ENCODE measurements around the gene TASOR2.

Gene TASOR2

DNA sequence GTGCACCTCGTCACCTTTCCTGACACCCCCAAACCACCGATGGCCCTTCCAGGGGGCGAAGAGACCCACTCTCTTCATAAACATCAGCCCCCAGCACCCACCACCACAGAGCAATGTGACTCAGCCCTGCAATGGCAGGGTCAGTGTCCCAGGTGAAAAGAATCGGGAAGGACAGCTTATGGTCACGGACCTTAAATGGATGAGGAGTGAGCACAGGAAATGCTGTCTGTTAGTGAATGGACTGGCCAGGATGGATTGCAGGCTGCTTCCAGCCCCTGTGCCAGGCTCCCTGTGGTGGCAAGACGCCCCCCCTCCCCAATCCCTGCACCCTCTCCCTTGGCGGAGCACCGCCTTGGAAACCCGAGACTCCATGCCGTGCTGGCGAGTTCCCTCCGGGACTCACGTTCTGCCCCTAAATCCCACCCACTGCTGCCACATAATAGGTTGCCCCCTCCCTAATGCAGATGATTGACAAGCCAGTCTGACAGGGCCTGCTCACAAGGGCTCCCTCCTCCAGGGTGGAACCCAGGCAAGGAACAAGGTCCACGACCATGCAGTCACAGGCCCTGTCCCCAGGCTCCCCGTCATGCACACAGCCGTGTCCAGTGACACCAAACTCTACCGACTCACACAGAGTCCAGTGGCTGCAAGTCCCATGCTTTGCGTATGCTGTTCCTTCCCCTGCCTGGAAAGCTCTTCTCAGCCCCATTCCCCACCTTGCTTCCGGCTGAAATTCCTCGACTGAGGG, 25.6 kb upstream of the TASOR2 start:
- DNase-seq = no peak

- DNase-seq = peak; percentile 83 to 85 (median 84)
Observed at GRCh38 chr10:5659702-5660528, 24.7 kb upstream of the TASOR2 start.

DNA sequence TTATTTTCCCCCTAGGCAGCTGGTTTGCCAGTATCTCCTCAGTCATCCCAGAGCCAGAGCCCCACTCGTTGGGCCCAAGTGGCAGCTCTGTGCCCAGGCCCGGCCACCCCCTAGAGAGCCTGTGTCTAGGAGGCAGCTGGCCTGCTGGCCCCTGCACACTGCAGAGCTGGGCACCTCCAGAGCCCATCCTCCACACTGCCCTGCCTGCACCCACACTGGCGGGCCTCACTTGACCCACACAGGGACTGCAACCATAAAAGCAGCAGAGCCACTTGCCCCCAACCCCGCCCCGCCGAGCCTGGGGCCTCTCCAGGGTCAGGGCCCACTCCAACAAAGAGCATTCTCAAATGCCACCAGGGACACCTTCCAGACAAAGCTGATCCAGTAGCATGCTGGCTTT, 23.6 kb upstream of the TASOR2 start:
- DNase-seq = no peak

DNA sequence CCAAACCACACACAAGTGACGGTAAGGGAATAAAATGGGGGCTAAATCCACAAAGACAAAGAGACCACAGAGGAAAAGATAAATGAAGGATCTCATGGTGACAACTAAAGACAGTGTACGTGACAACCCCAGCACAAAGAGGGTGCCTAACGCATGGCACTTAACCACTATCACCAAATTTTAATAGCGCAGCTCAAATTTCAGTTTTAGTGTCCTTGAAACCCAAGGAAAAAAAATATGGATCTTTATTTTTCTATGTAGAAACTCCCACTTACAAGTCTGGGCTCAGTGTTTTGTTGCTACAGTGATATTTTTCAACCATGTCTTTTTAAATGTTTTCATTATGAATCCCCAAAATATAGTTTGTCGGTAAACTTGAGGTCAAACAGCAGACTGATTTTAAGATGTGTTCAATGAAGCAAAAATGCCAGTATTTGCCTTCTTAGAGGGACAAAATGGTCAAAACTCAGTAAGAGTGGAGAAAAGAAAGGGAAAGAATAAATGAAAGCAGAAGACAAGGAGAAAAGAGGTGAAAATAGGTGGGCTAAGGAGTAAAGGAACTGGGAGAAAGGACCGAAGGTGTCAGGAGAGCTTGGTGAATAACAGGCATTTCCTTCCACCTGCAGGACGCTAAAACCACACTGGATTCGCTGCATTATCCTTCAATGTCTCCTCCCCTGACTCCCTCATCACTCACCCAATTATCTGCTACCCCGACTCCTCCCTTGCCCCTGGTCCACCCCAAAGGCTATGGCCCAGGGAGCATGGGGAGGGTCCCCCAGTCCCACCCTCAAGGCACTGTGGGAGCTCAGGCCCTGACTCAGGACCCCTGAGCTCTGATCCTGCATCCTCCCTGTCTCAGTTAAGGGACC, 21.7 kb upstream of the TASOR2 start:
- no peak for DNase-seq

DNA sequence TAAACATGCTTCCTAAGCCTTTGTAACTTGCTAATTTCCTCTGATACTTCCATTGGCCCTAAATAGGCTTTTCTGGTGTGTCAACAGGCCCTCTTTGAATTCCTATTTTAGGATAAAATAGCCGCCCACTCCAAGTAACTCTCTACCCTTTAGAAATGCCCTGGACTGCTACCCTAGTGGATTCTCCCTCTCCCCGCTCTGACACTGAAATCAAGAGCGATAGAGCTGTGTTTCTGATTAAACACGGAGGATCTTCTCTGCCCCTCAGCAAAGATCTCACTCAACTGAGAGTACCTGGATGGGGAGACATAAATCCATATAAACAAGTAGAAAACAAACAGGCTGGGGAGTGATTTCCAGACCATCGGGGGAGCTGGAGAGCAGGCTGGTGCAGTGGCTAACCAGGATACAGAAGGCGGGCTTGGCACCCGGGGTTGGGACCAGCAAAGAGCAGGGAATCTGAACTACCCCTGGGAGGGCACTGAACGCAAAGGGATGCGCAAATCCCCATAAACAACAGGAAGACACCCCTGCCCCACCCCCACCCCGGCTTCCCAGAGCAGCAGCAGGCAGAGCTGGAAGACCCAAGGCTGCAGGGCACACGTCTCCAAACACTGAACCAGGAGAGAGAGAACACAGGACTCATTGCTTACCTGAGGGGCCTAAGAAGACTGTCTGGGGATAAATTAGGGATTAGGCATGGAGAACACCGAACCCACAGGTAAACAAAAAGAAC, 20.8 kb upstream of the TASOR2 start:
- no peak for DNase-seq

DNA sequence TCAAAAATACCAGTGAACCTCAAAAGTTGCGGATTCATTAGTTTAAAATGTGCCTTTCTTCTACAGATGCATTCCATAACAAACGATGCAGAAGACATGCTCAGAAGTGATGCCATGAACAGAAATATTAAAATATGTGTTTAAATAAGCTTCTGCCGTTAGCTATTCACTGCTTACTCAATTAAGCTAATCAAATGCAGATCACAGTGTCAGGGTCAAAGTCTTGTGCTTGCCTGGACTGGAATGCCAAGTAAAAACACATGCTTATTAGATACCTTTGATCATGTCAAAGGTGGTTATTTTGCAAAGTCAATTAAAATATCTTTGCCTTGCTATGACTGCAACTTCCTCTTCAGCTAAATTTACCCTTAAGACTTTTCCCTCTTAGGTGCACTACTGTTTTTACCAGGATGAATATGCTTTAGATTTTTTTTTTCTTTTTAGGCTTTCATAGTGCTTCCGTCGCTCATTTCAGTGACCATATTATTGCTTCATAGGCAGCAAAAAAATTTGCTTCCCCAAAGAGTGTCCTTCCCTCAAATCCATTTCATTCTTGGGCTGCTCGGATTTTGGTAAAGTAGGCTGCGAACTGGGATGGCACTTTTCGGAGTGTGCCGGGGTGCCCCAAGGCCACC, 19.1 kb upstream of the TASOR2 start:
- peak in 2 of 3 donors; percentile 24 to 35 for DNase-seq

- peak; percentile 70 to 88 (median 75) for DNase-seq
Observed at GRCh38 chr10:5666008-5666840, 18.4 kb upstream of the TASOR2 start, which contains the start of gene ASB13. ASB13 (minus strand) TSS chr10:5666595; CDS start chr10:5666551, 44 bp downstream.

- DNase-seq = no peak
Observed at GRCh38 chr10:5666841-5667630, 17.6 kb upstream of the TASOR2 start.

GRCh38 chr10:5668429-5668828, 16.2 kb upstream of the TASOR2 start:
- DNase-seq = no peak

GRCh38 chr10:5669604-5670003, 15.0 kb upstream of the TASOR2 start:
- DNase-seq = no peak

DNA sequence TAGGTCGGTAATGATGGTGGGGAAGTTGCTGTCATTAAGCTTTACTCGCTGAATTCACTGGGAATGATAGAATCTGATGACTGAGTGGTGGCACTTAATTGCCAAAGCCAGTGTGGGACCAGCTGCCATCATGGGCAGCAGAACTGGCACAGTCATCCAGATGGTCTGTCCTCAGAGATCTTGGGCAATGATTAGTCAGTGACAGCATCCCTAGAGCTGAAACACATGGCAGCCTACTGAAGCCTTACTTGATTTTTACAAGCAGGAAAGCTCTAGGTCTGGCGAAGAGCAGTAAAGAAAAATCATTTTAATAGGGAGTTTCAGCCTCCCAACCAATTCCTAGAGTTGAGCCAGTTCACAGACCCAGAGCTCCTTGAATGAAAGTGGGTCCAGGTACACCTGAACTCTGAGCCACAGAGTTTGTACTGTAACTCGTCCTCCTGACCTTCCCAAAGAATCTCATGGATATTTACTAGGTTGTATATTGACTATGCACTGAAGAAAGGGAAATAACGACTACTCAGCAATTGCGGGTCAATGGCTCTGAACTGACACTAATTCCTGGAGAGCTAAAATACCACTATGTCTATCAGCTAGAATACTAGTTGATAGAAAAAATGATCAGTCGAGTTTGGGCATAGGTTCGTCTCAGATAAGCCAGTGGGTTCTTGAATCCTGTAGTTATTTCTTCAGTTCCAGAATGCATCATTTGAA, 13.8 kb upstream of the TASOR2 start:
- DNase-seq = no peak

GRCh38 chr10:5678397-5679036, 6.1 kb upstream of the TASOR2 start:
- DNase-seq = no peak

DNA sequence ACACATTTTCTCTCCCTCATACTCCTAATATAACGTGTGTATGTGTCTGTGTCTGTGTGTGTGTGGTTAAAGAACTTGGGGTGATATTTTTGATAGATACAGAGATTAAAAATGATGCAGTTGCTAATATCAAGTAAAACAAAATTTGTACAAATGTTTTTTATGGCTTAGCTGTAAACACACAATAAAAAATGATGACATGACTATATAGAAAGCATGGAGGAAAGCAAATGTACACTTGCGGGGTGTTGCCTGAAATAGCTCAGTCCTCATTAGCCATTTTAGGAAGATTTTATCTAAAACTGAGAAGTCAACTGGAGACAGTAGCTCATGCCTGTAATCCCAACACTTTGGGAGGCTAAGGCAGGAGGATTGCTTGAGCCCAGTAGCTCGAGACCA, 5.6 kb upstream of the TASOR2 start:
- DNase-seq = no peak

GRCh38 chr10:5679606-5680005, 5.0 kb upstream of the TASOR2 start:
- DNase-seq = no peak

- DNase-seq = no peak
Observed at GRCh38 chr10:5681930-5682329, 2.7 kb upstream of the TASOR2 start.

- no peak for DNase-seq
Observed at GRCh38 chr10:5683065-5683464, 1.6 kb upstream of the TASOR2 start.

GRCh38 chr10:5684971-5685763, 529 bp downstream of the TASOR2 start:
- DNase-seq = peak; percentile 76 to 82 (median 79)

DNA sequence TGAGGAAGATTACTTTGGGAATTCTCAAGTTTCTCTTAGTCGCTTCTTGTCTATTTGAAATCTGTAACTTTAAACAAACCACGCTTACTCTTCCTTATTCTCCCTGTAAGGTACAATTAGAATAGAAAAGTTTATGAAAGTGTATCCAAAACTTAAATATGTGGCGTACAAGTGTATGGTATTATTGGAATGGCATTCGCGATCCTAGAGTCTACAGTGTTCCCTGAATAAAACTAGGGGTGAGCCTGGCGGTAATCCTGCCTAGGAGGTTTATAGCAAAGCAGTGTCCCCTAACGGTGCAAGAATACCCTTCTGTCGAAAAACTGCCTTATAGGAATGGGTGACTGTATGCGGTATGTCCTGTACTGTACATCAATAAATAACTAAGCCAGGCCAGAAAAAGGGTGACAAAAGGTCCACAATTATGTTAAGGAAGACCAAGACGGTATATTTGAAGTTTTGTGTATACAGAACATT, 1.2 kb downstream of the TASOR2 start:
- no peak for DNase-seq

Measured in suppressor macrophage treated with lipopolysaccharide for 1 hour (primary cell).